CD14-positive monocyte (primary cell): Measurements from ENCODE around the gene AKT1. TPM values are rescaled to one million over a fixed set of nuclear protein-coding genes. Genes with fewer than 3 reads are reported as not detected.

Experiments used
- DNase-seq, 3 donors: peaks; one replicate each; pipeline ENCODE4 v3.0.0-alpha.2; 2011 to 2022
- H2AFZ ChIP-seq: 2 replicates; pipeline ENCODE4 v1.6.0; 2012; ENCODE audit warnings: mild to moderate bottlenecking, low read depth, low read length, inconsistent platforms; ENCODE audit not compliant: insufficient read depth, poor library complexity, severe bottlenecking
- H3K27ac ChIP-seq, 2 donors: 1 replicate in 1 of 2; 2 replicates in 1 of 2; pipeline ENCODE4 v1.5.1; 2012 to 2013; ENCODE audit warnings: low read length in 2 of 2, control low read depth in 1 of 2, inconsistent platforms in 1 of 2, low read depth in 1 of 2, mild to moderate bottlenecking in 1 of 2
- H3K27me3 ChIP-seq, 2 donors: one replicate each; pipeline versions ENCODE4 v1.6.0 to v1.6.1; 2011 to 2013; ENCODE audit warnings: low read length in 2 of 2; ENCODE audit not compliant: control insufficient read depth in 2 of 2, insufficient read depth in 2 of 2
- H3K36me3 ChIP-seq, 2 donors: replicated peaks in 1 of 2; 1 replicate in 1 of 2; 2 replicates in 1 of 2; pipeline versions ENCODE4 v1.5.1 to v1.6.1; 2012 to 2013; ENCODE audit warnings: low read length in 2 of 2, control low read depth in 1 of 2, inconsistent platforms in 1 of 2, mild to moderate bottlenecking in 1 of 2; ENCODE audit not compliant: insufficient read depth in 2 of 2, control insufficient read depth in 1 of 2
- H3K4me1 ChIP-seq, 2 donors: 1 replicate in 1 of 2; 2 replicates in 1 of 2; pipeline versions ENCODE4 v1.5.1 to v1.6.1; 2012 to 2013; ENCODE audit warnings: low read length in 2 of 2, control low read depth in 1 of 2, inconsistent platforms in 1 of 2, mild to moderate bottlenecking in 1 of 2, moderate library complexity in 1 of 2; ENCODE audit not compliant: insufficient read depth in 2 of 2, control insufficient read depth in 1 of 2
- H3K4me2 ChIP-seq: replicated peaks from 2 replicates; pipeline ENCODE3; 2012; ENCODE audit warnings: low read length, moderate library complexity, mild to moderate bottlenecking; ENCODE audit not compliant: poor library complexity, severe bottlenecking; ENCODE audit errors: extremely low read depth
- H3K4me3 ChIP-seq, 3 experiments: fragments of 200-600 bp in 1 of 3; sonication (generic) in 1 of 3; replicated peaks in 1 of 3; 1 replicate in 2 of 3; 2 replicates in 1 of 3; pipeline ENCODE4 v1.5.1; 2011 to 2013; ENCODE audit warnings: low read length in 3 of 3, mild to moderate bottlenecking in 3 of 3, control low read depth in 2 of 3, low read depth in 2 of 3, inconsistent platforms in 1 of 3, moderate library complexity in 1 of 3
- H3K79me2 ChIP-seq: 2 replicates; pipeline ENCODE4 v1.6.0; 2012; ENCODE audit warnings: mild to moderate bottlenecking, control low read depth, inconsistent platforms, low read length, moderate library complexity; ENCODE audit not compliant: insufficient read depth
- H3K9ac ChIP-seq: 2 replicates; pipeline ENCODE4 v1.6.0; 2017; ENCODE audit warnings: low read length, mild to moderate bottlenecking; ENCODE audit not compliant: insufficient read depth, poor library complexity, severe bottlenecking
- H3K9me3 ChIP-seq, 2 donors: replicated peaks in 1 of 2; 1 replicate in 1 of 2; 2 replicates in 1 of 2; pipeline versions ENCODE4 v1.5.1 to v1.6.1; 2012 to 2013; ENCODE audit warnings: low read length in 2 of 2, control low read depth in 1 of 2; ENCODE audit not compliant: control insufficient read depth in 1 of 2, insufficient read depth in 1 of 2
- H4K20me1 ChIP-seq: 2 replicates; pipeline ENCODE4 v1.6.0; 2012; ENCODE audit warnings: mild to moderate bottlenecking, low read length, control low read depth, moderate library complexity; ENCODE audit not compliant: insufficient read depth
- H3K27ac Mint-ChIP-seq, 7 donors: one replicate each; pipeline ENCODE4 v1.8.0; 2020; ENCODE audit warnings: mild to moderate bottlenecking in 7 of 7, mixed read lengths in 7 of 7, moderate library complexity in 6 of 7, inconsistent platforms in 2 of 7
- H3K27me3 Mint-ChIP-seq, 3 donors: one replicate each; pipeline ENCODE4 v1.8.0; 2021 to 2022; ENCODE audit warnings: low read depth in 3 of 3, mild to moderate bottlenecking in 3 of 3, mixed read lengths in 3 of 3, moderate library complexity in 3 of 3, inconsistent platforms in 1 of 3
- H3K36me3 Mint-ChIP-seq, 2 donors: one replicate each; pipeline ENCODE4 v1.8.0; 2020; ENCODE audit warnings: mixed read lengths in 2 of 2, inconsistent platforms in 1 of 2, mild to moderate bottlenecking in 1 of 2
- H3K4me1 Mint-ChIP-seq: one replicate; pipeline ENCODE4 v1.8.0; 2020; ENCODE audit warnings: mild to moderate bottlenecking, mixed read lengths
- H3K4me3 Mint-ChIP-seq, 2 donors: one replicate each; pipeline ENCODE4 v1.8.0; 2020; ENCODE audit warnings: mild to moderate bottlenecking in 2 of 2, mixed read lengths in 2 of 2, moderate library complexity in 1 of 2
- H3K9me3 Mint-ChIP-seq, 7 donors: one replicate each; pipeline ENCODE4 v1.8.0; 2020 to 2022; ENCODE audit warnings: mixed read lengths in 7 of 7, mild to moderate bottlenecking in 6 of 7, moderate library complexity in 6 of 7, inconsistent platforms in 2 of 7
- CTCF ChIP-seq: fragments of 200-600 bp; IDR thresholded peaks from one replicate; pipeline ENCODE4 v1.8.0; 2022; ENCODE audit warnings: antibody characterized with exemption, mild to moderate bottlenecking
- WGBS: methylation state at CpG from one replicate; pipeline ENCODE4 v1.1.5; 2013; ENCODE audit warnings: missing lambda C conversion rate; ENCODE audit not compliant: insufficient coverage; 5-methylcytosine and 5-hydroxymethylcytosine counted together
- intact Hi-C, 2 donors: fragments of 100-400 bp; cut with micrococcal nuclease; formaldehyde crosslinking; loops; one replicate each; pipeline versions ENCODE4 v1.15.0 to v1.15.1; 2023
- polyA plus RNA-seq, 3 donors: library from polyadenylated mRNA; depleted of rRNA in 1 of 3; unstranded in 2 of 3; stranded (reverse) in 1 of 3; fragments of 300-500 nt in 2 of 3; fragments of >200 nt in 1 of 3; fragmentation: Illumina TruSeq in 2 of 3; gene quantifications; 1 replicate in 2 of 3; 2 replicates in 1 of 3; pipeline ENCODE4 v1.2.3, GENCODE V29; 2012 to 2021

The AKT1 gene
- polyA plus RNA-seq, 3 donors = 7.2 to 180 (median 26.4) TPM

- peaks cover 4 to 25% (median 12%) of the 10 kb centered on the region in 7 donors for H3K9me3 Mint-ChIP-seq
- no peak overlapping the region for H3K27ac ChIP-seq
Observed at GRCh38 chr14:104770072-104770579, 25.4 kb downstream of the AKT1 start.

GRCh38 chr14:104769324-104770071 lies 26.1 kb downstream of the AKT1 start:
- Histone ChIP-seq H3K4me3 (no peak overlapping the region), H2AFZ (no peak overlapping the region), H3K9ac (no peak overlapping the region), H3K79me2 (no peaks in the 10 kb centered on the region), H3K36me3 (peaks cover 35 to 49% of the 10 kb centered on the region in 2 donors), H3K27me3 (no peaks in the 10 kb centered on the region), H3K4me1 (peaks cover 0 to 9% of the 10 kb centered on the region in 2 donors), H3K27ac (no peak overlapping the region), H3K9me3 (peaks cover 7 to 11% of the 10 kb centered on the region in 2 donors), H3K4me2 (no peak overlapping the region), H4K20me1 (peaks cover 43% of the 10 kb centered on the region)
- H3K4me1 Mint-ChIP-seq = peaks cover 6% of the 10 kb centered on the region
- H3K27me3 Mint-ChIP-seq = no peaks in the 10 kb centered on the region
- intact Hi-C loops = loop anchor here in 1 of 2 donors (2.0 kb wide), 1 partner anchor 57 kb away; no protein-coding TSS in a partner anchor
- H3K4me3 Mint-ChIP-seq = no peak overlapping the region
- H3K36me3 Mint-ChIP-seq = peaks cover 39 to 46% of the 10 kb centered on the region in 2 donors
- no peak for TF ChIP-seq CTCF
- no peak for DNase-seq
- 92% methylated on average over 9 of the region's 18 CpGs for WGBS
- H3K9me3 Mint-ChIP-seq = peaks cover 4 to 25% (median 12%) of the 10 kb centered on the region in 7 donors
- H3K27ac Mint-ChIP-seq = no peak overlapping the region

More at GRCh38 chr14:104770072-104770579, 25.4 kb downstream of the AKT1 start:
- peaks cover 0 to 9% of the 10 kb centered on the region in 2 donors for H3K4me1 ChIP-seq
- no peak overlapping the region for H3K9ac ChIP-seq
- Mint-ChIP-seq H3K27me3 (no peaks in the 10 kb centered on the region), H3K27ac (no peak overlapping the region), H3K36me3 (peaks cover 39 to 52% of the 10 kb centered on the region in 2 donors), H3K4me1 (peaks cover 6% of the 10 kb centered on the region), H3K4me3 (no peak overlapping the region)
- peaks cover 40 to 56% of the 10 kb centered on the region in 2 donors for H3K36me3 ChIP-seq
- no peak for DNase-seq
- peaks cover 49% of the 10 kb centered on the region for H4K20me1 ChIP-seq
- no peak overlapping the region for H3K4me3 ChIP-seq
- TF ChIP-seq CTCF = no peak
- no peak overlapping the region for H2AFZ ChIP-seq
- no peaks in the 10 kb centered on the region for H3K79me2 ChIP-seq
- no peaks in the 10 kb centered on the region for H3K27me3 ChIP-seq
- WGBS = 89% methylated on average over 14 of the region's 24 CpGs
- no peak overlapping the region for H3K4me2 ChIP-seq
- intact Hi-C loops = no loop called here
- H3K9me3 ChIP-seq = peaks cover 7 to 11% of the 10 kb centered on the region in 2 donors
